Large intestine (tissue), 3 donors: ENCODE results near the gene ADGRF1. TPM values are rescaled to one million over a fixed set of nuclear protein-coding genes. Genes with fewer than 3 reads are reported as not detected.
A peak's percentile ranks its signal among the peaks of the same experiment; 100 is the strongest.

ENCODE experiments used
- DNase-seq, 2 donors: peaks; one replicate each; pipeline versions ENCODE4 v3.0.0 to v3.0.0-alpha.2; 2013
- H3K27ac ChIP-seq: one replicate; pipeline ENCODE4 v1.5.1; 2013; ENCODE audit warnings: low read length
- H3K27me3 ChIP-seq: 2 replicates; pipeline ENCODE4 v1.6.1; 2013; ENCODE audit warnings: low read length; ENCODE audit not compliant: control insufficient read depth, insufficient read depth
- H3K36me3 ChIP-seq: 2 replicates; pipeline ENCODE4 v1.6.1; 2013; ENCODE audit warnings: low read length; ENCODE audit not compliant: control insufficient read depth, insufficient read depth
- H3K4me1 ChIP-seq: one replicate; pipeline ENCODE4 v1.6.1; 2013; ENCODE audit warnings: low read length; ENCODE audit not compliant: control insufficient read depth, insufficient read depth
- H3K4me3 ChIP-seq: one replicate; pipeline ENCODE4 v1.5.1; 2013; ENCODE audit warnings: low read length
- H3K9me3 ChIP-seq: one replicate; pipeline ENCODE4 v1.6.1; 2013; ENCODE audit warnings: mild to moderate bottlenecking, low read depth, low read length, moderate library complexity; ENCODE audit not compliant: control insufficient read depth
- WGBS: methylation state at CpG from one replicate; pipeline ENCODE4 v1.1.5; 2013; ENCODE audit warnings: low lambda C conversion rate; ENCODE audit not compliant: insufficient coverage; 5-methylcytosine and 5-hydroxymethylcytosine counted together
- polyA plus RNA-seq: library from polyadenylated mRNA; unstranded; fragments of 120-200 nt; gene quantifications from one replicate; pipeline ENCODE4 v1.2.1, GENCODE V29; 2013

The ADGRF1 gene
- polyA plus RNA-seq, 1 donor = 1.2 TPM

GRCh38 chr6:46989398-46989797, 52.7 kb downstream of the ADGRF1 start:
- H3K9me3 ChIP-seq = no peaks in the 10 kb centered on the region

GRCh38 chr6:46985943-46986342, 56.2 kb downstream of the ADGRF1 start:
- WGBS = no CpG with 5 or more reads among the region's 3 CpGs
- Histone ChIP-seq H3K9me3 (no peaks in the 10 kb centered on the region), H3K4me3 (no peak overlapping the region), H3K27ac (no peak overlapping the region), H3K27me3 (no peaks in the 10 kb centered on the region), H3K4me1 (peaks cover 2% of the 10 kb centered on the region), H3K36me3 (no peaks in the 10 kb centered on the region)
- no peak for DNase-seq

More at GRCh38 chr6:46989398-46989797, 52.7 kb downstream of the ADGRF1 start:
- no peaks in the 10 kb centered on the region for H3K36me3 ChIP-seq
- H3K4me3 ChIP-seq = no peak overlapping the region
- H3K27me3 ChIP-seq = no peaks in the 10 kb centered on the region
- H3K4me1 ChIP-seq = peaks cover 2% of the 10 kb centered on the region
- no peak overlapping the region for H3K27ac ChIP-seq
- DNase-seq = no peak
- WGBS = no CpG with 5 or more reads among the region's 3 CpGs

GRCh38 chr6:46983007-46983411, 59.1 kb downstream of the ADGRF1 start:
- no peaks in the 10 kb centered on the region for H3K4me1 ChIP-seq
- no peak overlapping the region for H3K27ac ChIP-seq
- peak in 1 of 2 donors; percentile 14 for DNase-seq
- no peak overlapping the region for H3K4me3 ChIP-seq
- no peaks in the 10 kb centered on the region for H3K9me3 ChIP-seq
- H3K27me3 ChIP-seq = no peaks in the 10 kb centered on the region
- H3K36me3 ChIP-seq = no peaks in the 10 kb centered on the region

- H3K36me3 ChIP-seq = no peaks in the 10 kb centered on the region
- no peak overlapping the region for H3K4me3 ChIP-seq
- no peak overlapping the region for H3K27ac ChIP-seq
- DNase-seq = no peak
- H3K9me3 ChIP-seq = no peaks in the 10 kb centered on the region
- no peaks in the 10 kb centered on the region for H3K4me1 ChIP-seq
- H3K27me3 ChIP-seq = no peaks in the 10 kb centered on the region
- whole genome bisulfite sequencing = 17% methylated on average over 1 of the region's 4 CpGs
Observed at GRCh38 chr6:46979206-46979605, 62.9 kb downstream of the ADGRF1 start.

GRCh38 chr6:46974786-46975185, 67.3 kb downstream of the ADGRF1 start:
- Histone ChIP-seq H3K9me3 (no peaks in the 10 kb centered on the region), H3K27ac (no peak overlapping the region), H3K4me1 (no peaks in the 10 kb centered on the region), H3K36me3 (no peaks in the 10 kb centered on the region), H3K4me3 (no peak overlapping the region), H3K27me3 (no peaks in the 10 kb centered on the region)
- no CpG with 5 or more reads among the region's 1 CpG for WGBS
- no peak for DNase-seq

- H3K9me3 ChIP-seq = no peaks in the 10 kb centered on the region
- H3K27ac ChIP-seq = no peak overlapping the region
- DNase-seq = no peak
- no peak overlapping the region for H3K4me3 ChIP-seq
- WGBS = no CpG with 5 or more reads among the region's 2 CpGs
- no peaks in the 10 kb centered on the region for H3K4me1 ChIP-seq
- H3K36me3 ChIP-seq = no peaks in the 10 kb centered on the region
- no peaks in the 10 kb centered on the region for H3K27me3 ChIP-seq
Observed at GRCh38 chr6:46973029-46973428, 69.1 kb downstream of the ADGRF1 start.

GRCh38 chr6:46972531-46972930, 69.6 kb downstream of the ADGRF1 start:
- no peak overlapping the region for H3K27ac ChIP-seq
- no peak for DNase-seq

GRCh38 chr6:46969206-46969605, 72.9 kb downstream of the ADGRF1 start:
- WGBS = no CpG with 5 or more reads among the region's 1 CpG
- Histone ChIP-seq H3K4me1 (no peaks in the 10 kb centered on the region), H3K36me3 (no peaks in the 10 kb centered on the region)

More at GRCh38 chr6:46972531-46972930, 69.6 kb downstream of the ADGRF1 start:
- no peaks in the 10 kb centered on the region for H3K9me3 ChIP-seq
- no peaks in the 10 kb centered on the region for H3K27me3 ChIP-seq
- H3K4me3 ChIP-seq = no peak overlapping the region
- H3K36me3 ChIP-seq = no peaks in the 10 kb centered on the region
- no peaks in the 10 kb centered on the region for H3K4me1 ChIP-seq
- WGBS = 60% methylated on average over 1 of the region's 1 CpG

GRCh38 chr6:46967826-46968349, 74.2 kb downstream of the ADGRF1 start:
- H3K36me3 ChIP-seq = no peaks in the 10 kb centered on the region
- DNase-seq = no peak
- H3K27ac ChIP-seq = no peak overlapping the region
- no peaks in the 10 kb centered on the region for H3K4me1 ChIP-seq
- no peak overlapping the region for H3K4me3 ChIP-seq
- no peaks in the 10 kb centered on the region for H3K27me3 ChIP-seq
- H3K9me3 ChIP-seq = no peaks in the 10 kb centered on the region

More at GRCh38 chr6:46969206-46969605, 72.9 kb downstream of the ADGRF1 start:
- Histone ChIP-seq H3K9me3 (no peaks in the 10 kb centered on the region), H3K27ac (no peak overlapping the region), H3K27me3 (no peaks in the 10 kb centered on the region), H3K4me3 (no peak overlapping the region)
- no peak for DNase-seq

GRCh38 chr6:46964716-46965519, 77.2 kb downstream of the ADGRF1 start:
- Histone ChIP-seq H3K9me3 (no peaks in the 10 kb centered on the region), H3K36me3 (no peaks in the 10 kb centered on the region), H3K27me3 (peaks cover 5% of the 10 kb centered on the region), H3K4me3 (no peak overlapping the region), H3K27ac (no peak overlapping the region), H3K4me1 (no peaks in the 10 kb centered on the region)
- WGBS = 80% methylated on average over 2 of the region's 12 CpGs
- no peak for DNase-seq

- Histone ChIP-seq H3K4me1 (no peaks in the 10 kb centered on the region), H3K9me3 (no peaks in the 10 kb centered on the region), H3K4me3 (no peak overlapping the region), H3K27ac (no peak overlapping the region), H3K27me3 (peaks cover 5% of the 10 kb centered on the region), H3K36me3 (no peaks in the 10 kb centered on the region)
- no CpG with 5 or more reads among the region's 5 CpGs for WGBS
- no peak for DNase-seq
Observed at GRCh38 chr6:46963626-46964025, 78.5 kb downstream of the ADGRF1 start.
